K562 (cell line): ENCODE measurements around the gene PRKG1. TPM values are rescaled to one million over a fixed set of nuclear protein-coding genes. Genes with fewer than 3 reads are reported as not detected.

Experiments
- ATAC-seq: fragments of 200-7000 bp; cut with Tn5 transposase; 3 replicates; pipeline ENCODE4 v1.9.1; 2020; ENCODE audit warnings: moderate library complexity
- BruUV-seq: library from RNA; stranded (reverse); fragments of 400-500 nt; replicated peaks from 2 replicates; lab custom pipeline; 2021; lab: Mats Ljungman, UMichigan
- CTCF ChIA-PET: fragments of 300-600 bp; formaldehyde crosslinking; extraction: SDS; loops from one replicate; lab custom pipeline; 2021; ENCODE audit warnings: low intra/inter-chr PET ratio; lab: Yijun Ruan, JAX
- POLR2A ChIA-PET: fragments of 300-600, 350-650 bp; sonication (Branson Sonifier 250); formaldehyde crosslinking; extraction: SDS; loops from one replicate; lab custom pipeline; 2021; ENCODE audit warnings: antibody characterized with exemption, inconsistent platforms; lab: Yijun Ruan, JAX
- DNase-seq, 4 experiments: peaks; one replicate each; pipeline versions ENCODE4 v3.0.0 to v3.0.0-alpha.2; 2011 to 2018; ENCODE audit warnings: low spot score in 3 of 4, mixed read lengths in 3 of 4; ENCODE audit errors: extremely low read depth in 1 of 4
- FAIRE-seq: peaks from 2 replicates; lab custom pipeline; 2011; peaks lifted over from hg19 to GRCh38; lab: Jason Lieb, UNC
- H2AFZ ChIP-seq: 2 replicates; pipeline ENCODE4 v1.6.0; 2011; ENCODE audit warnings: low read depth, low read length, control low read depth, inconsistent platforms
- H3K27ac ChIP-seq: fragments of 200-600 bp; 3 replicates; pipeline ENCODE4 v1.8.0; 2011; ENCODE audit warnings: low read depth, mild to moderate bottlenecking, control low read depth, inconsistent platforms, low read length, moderate library complexity, mixed read lengths; ENCODE audit errors: extremely low read depth
- H3K27me3 ChIP-seq, 2 experiments: fragments of 300-600 bp in 1 of 2; 2 replicates in 1 of 2; 3 replicates in 1 of 2; pipeline versions ENCODE4 v1.6.0 to v1.8.0; 2011; ENCODE audit warnings: inconsistent platforms in 2 of 2, low read length in 2 of 2, mild to moderate bottlenecking in 1 of 2, mixed read lengths in 1 of 2, moderate library complexity in 1 of 2; ENCODE audit not compliant: control insufficient read depth in 2 of 2, insufficient read depth in 2 of 2
- H3K36me3 ChIP-seq: fragments of 300-600 bp; 3 replicates; pipeline ENCODE4 v1.8.0; 2011; ENCODE audit warnings: mild to moderate bottlenecking, low read length, inconsistent platforms; ENCODE audit not compliant: control insufficient read depth, insufficient read depth
- H3K4me1 ChIP-seq, 2 experiments: fragments of 200-600 bp in 1 of 2; replicated peaks in 1 of 2; 2 replicates in 1 of 2; 3 replicates in 1 of 2; pipeline versions ENCODE4 v1.5.1 to v1.8.0; 2011; ENCODE audit warnings: inconsistent platforms in 2 of 2, low read length in 2 of 2, mild to moderate bottlenecking in 1 of 2, mixed read lengths in 1 of 2, moderate library complexity in 1 of 2; ENCODE audit not compliant: control insufficient read depth in 2 of 2, insufficient read depth in 2 of 2
- H3K4me2 ChIP-seq: 2 replicates; pipeline ENCODE4 v1.6.1; 2011; ENCODE audit warnings: low read length, control low read depth, inconsistent platforms, mixed read lengths; ENCODE audit not compliant: insufficient read depth
- H3K4me3 ChIP-seq: fragments of 200-600 bp; sonication (generic), shearing (Covaris generic); 2 replicates; pipeline ENCODE4 v1.5.1; 2016; ENCODE audit warnings: control low read depth, inconsistent platforms
- H3K79me2 ChIP-seq: fragments of 200-600 bp; 3 replicates; pipeline ENCODE4 v1.8.0; 2011; ENCODE audit warnings: low read length, inconsistent platforms; ENCODE audit not compliant: control insufficient read depth, insufficient read depth
- H3K9ac ChIP-seq, 2 experiments: 2 replicates each; pipeline versions ENCODE4 v1.6.0 to v1.6.1; 2011; ENCODE audit warnings: low read depth in 2 of 2, low read length in 2 of 2, control low read depth in 1 of 2, inconsistent platforms in 1 of 2, mild to moderate bottlenecking in 1 of 2, mixed read lengths in 1 of 2; ENCODE audit not compliant: insufficient read depth in 1 of 2
- H3K9me1 ChIP-seq: one replicate; pipeline ENCODE4 v1.6.0; 2011; ENCODE audit warnings: inconsistent platforms, mild to moderate bottlenecking, low read length, moderate library complexity; ENCODE audit not compliant: control insufficient read depth, insufficient read depth
- H3K9me3 ChIP-seq: replicated peaks from 2 replicates; pipeline ENCODE4 v1.5.1; 2011; ENCODE audit warnings: low read depth, low read length, inconsistent platforms; ENCODE audit not compliant: control insufficient read depth, insufficient read depth
- H4K20me1 ChIP-seq: replicated peaks from 2 replicates; pipeline ENCODE4 v1.6.1; 2011; ENCODE audit warnings: low read length, inconsistent platforms, mixed read lengths; ENCODE audit not compliant: control insufficient read depth, insufficient read depth
- ATF1 ChIP-seq, 2 experiments: fragments of 450-650 bp in 1 of 2; IDR thresholded peaks; 2 replicates each; pipeline ENCODE4 v1.6.1; 2016; ENCODE audit warnings: missing compliant biosample characterization in 1 of 2, missing genetic modification characterization in 1 of 2
- ATF7 ChIP-seq: fragments of 450-650 bp; IDR thresholded peaks from 2 replicates; pipeline ENCODE4 v1.7.1; 2014; ENCODE audit warnings: mild to moderate bottlenecking, moderate library complexity
- CBFA2T3 ChIP-seq: fragments of 450-650 bp; IDR thresholded peaks from 2 replicates; pipeline ENCODE4 v1.6.1; 2017
- CHD4 ChIP-seq: fragments of 200-600 bp; sonication (generic); IDR thresholded peaks from 3 replicates; pipeline ENCODE4 v1.6.1; 2012; ENCODE audit warnings: low read depth, mild to moderate bottlenecking, mixed read lengths, low read length, inconsistent platforms; ENCODE audit not compliant: insufficient read depth, insufficient replicate concordance, poor library complexity, severe bottlenecking
- DLX4 ChIP-seq: fragments of 250-450 bp; sonication (Bioruptor Pico); IDR thresholded peaks from 2 replicates; pipeline ENCODE4 v1.6.1; 2021; ENCODE audit warnings: mild to moderate bottlenecking
- HINFP ChIP-seq: fragments of 450-650 bp; conservative IDR thresholded peaks from 2 replicates; pipeline ENCODE4 v1.6.1; 2016; ENCODE audit warnings: missing genetic modification characterization, low read depth, mild to moderate bottlenecking, control low read depth, missing compliant biosample characterization
- JUN ChIP-seq, 2 experiments: sonication (generic) in 1 of 2; formaldehyde crosslinking in 1 of 2; IDR thresholded peaks; 2 replicates each; pipeline versions ENCODE4 v1.6.1 to v1.8.0; 2012 to 2022; ENCODE audit warnings: borderline replicate concordance in 2 of 2, mild to moderate bottlenecking in 2 of 2, improper control_type of control experiment in 1 of 2, low read depth in 1 of 2, low read length in 1 of 2, missing genetic modification reagents in 1 of 2
- MXD1 ChIP-seq: fragments of 250-450 bp; sonication (Bioruptor Pico); IDR thresholded peaks from 2 replicates; pipeline ENCODE4 v1.8.0; 2021; ENCODE audit warnings: borderline replicate concordance, mild to moderate bottlenecking, moderate library complexity; ENCODE audit not compliant: poor library complexity, severe bottlenecking
- PHF21A ChIP-seq: fragments of 450-650 bp; IDR thresholded peaks from 2 replicates; pipeline ENCODE4 v1.6.1; 2017; ENCODE audit warnings: low read depth, borderline replicate concordance
- RBM25 ChIP-seq: fragments of 200-400 bp; formaldehyde crosslinking; IDR thresholded peaks from 2 replicates; pipeline ENCODE4 v1.6.1; 2018; ENCODE audit warnings: low read length, low read depth, moderate library complexity; ENCODE audit not compliant: severe bottlenecking
- RFX1 ChIP-seq: fragments of 450-650 bp; IDR thresholded peaks from 2 replicates; pipeline ENCODE4 v1.6.1; 2016; ENCODE audit warnings: mild to moderate bottlenecking, moderate library complexity
- TEAD2 ChIP-seq: fragments of 450-650 bp; IDR thresholded peaks from 2 replicates; pipeline ENCODE4 v1.6.1; 2016; ENCODE audit warnings: missing genetic modification characterization, control low read depth, missing compliant biosample characterization
- XRCC5 ChIP-seq: fragments of 200-400 bp; formaldehyde crosslinking; IDR thresholded peaks from 2 replicates; pipeline ENCODE4 v1.6.1; 2017; ENCODE audit warnings: low read depth, mild to moderate bottlenecking, low read length
- ZFP91 ChIP-seq: sonication (generic); formaldehyde crosslinking; IDR thresholded peaks from 2 replicates; pipeline ENCODE4 v1.8.0; 2022; ENCODE audit warnings: mild to moderate bottlenecking, missing genetic modification reagents
- ZNF277 ChIP-seq: fragments of 250-450 bp; sonication (Bioruptor Pico); IDR thresholded peaks from 2 replicates; pipeline ENCODE4 v1.8.0; 2022; ENCODE audit warnings: inconsistent platforms, mild to moderate bottlenecking, moderate library complexity, borderline replicate concordance
- WGBS: fragments of 100-300 bp; shearing (Covaris generic); methylation state at CpG from one replicate; pipeline ENCODE4 v1.1.6; 2016; ENCODE audit warnings: low coverage, mixed read lengths; ENCODE audit not compliant: insufficient coverage; ENCODE audit errors: missing lambda C conversion rate; 5-methylcytosine and 5-hydroxymethylcytosine counted together
- in situ Hi-C: fragments of 300-500 bp; cut with MboI; formaldehyde crosslinking; loops from 4 replicates; pipeline ENCODE4 v1.15.0; 2018; ENCODE audit warnings: inconsistent platforms, mixed read lengths
- intact Hi-C: fragments of 100-400 bp; cut with micrococcal nuclease; formaldehyde crosslinking; loops from 2 replicates; pipeline ENCODE4 v1.14.2; 2022
- polyA plus RNA-seq, 8 experiments: library from polyadenylated mRNA; depleted of rRNA in 4 of 8; stranded (reverse) in 5 of 8; unstranded in 3 of 8; fragments of >200 nt; fragmentation: Nextera tagmentation in 2 of 8; fragmentation: Illumina TruSeq in 1 of 8; extraction: Ambion mirVana in 2 of 8; extraction: Trizol in 1 of 8; gene quantifications; 2 replicates each; pipeline versions ENCODE4 v1.2.1 to v1.2.3, GENCODE V29; 2011 to 2014; ENCODE audit warnings: inconsistent platforms in 1 of 8, missing spikeins in 1 of 8
- total RNA-seq, 7 experiments: library from RNA; depleted of rRNA in 6 of 7; stranded (reverse); fragments of >200 nt in 6 of 7; fragmentation: Illumina TruSeq in 2 of 7; extraction: Trizol in 2 of 7; gene quantifications; 2 replicates each; pipeline versions ENCODE4 v1.2.1 to v1.2.3, GENCODE V29; 2011 to 2021; ENCODE audit warnings: low replicate concordance in 1 of 7

PRKG1 gene
- total and polyA plus RNA-seq, 9 of the 15 experiments (the other 6 are each of a cell fraction or from before 2014, with no cell fraction given) = 0.22 TPM; not detected in 8

GRCh38 chr10:51342381-51342780 is 268.1 kb downstream of the PRKG1 start (continued):
- TF ChIP-seq DLX4 (CRISPR knock-in tag) = no peak
- no peak for TF ChIP-seq RFX1
- no peak for TF ChIP-seq XRCC5

GRCh38 chr10:51343391-51343790 is 269.1 kb downstream of the PRKG1 start:
- Histone ChIP-seq H3K4me2 (no peak overlapping the region), H3K4me1 (no peaks in the 10 kb centered on the region), H3K9ac (no peak overlapping the region), H3K36me3 (no peaks in the 10 kb centered on the region), H3K4me3 (no peak overlapping the region), H3K27ac (no peak overlapping the region), H2AFZ (no peak overlapping the region), H3K9me1 (no peaks in the 10 kb centered on the region), H4K20me1 (no peaks in the 10 kb centered on the region), H3K9me3 (no peaks in the 10 kb centered on the region), H3K27me3 (no peaks in the 10 kb centered on the region), H3K79me2 (no peaks in the 10 kb centered on the region)
- no TSS peak for BruUV-seq
- 0% methylated on average over 1 of the region's 1 CpG for WGBS
- intact Hi-C loops (no loop called here), in situ Hi-C loops (no loop called here)
- POLR2A ChIA-PET = interaction anchor here (0.7 kb wide), 1 partner anchor 405 kb away, joined by 3 read pairs; no protein-coding TSS in a partner anchor
- ATAC-seq = no peak
- CTCF ChIA-PET = no interaction called here
- no peak for DNase-seq
- FAIRE-seq = no peak
- TF ChIP-seq ATF1 (CRISPR knock-in tag; IDR thresholded peaks at IDR 0.05) (no peak), ATF1 (tag; IDR thresholded peaks at IDR 0.05) (no peak), RBM25 (no peak), ATF7 (no peak), TEAD2 (tag) (no peak), PHF21A (no peak), CHD4 (no peak), MXD1 (no peak), ZNF277 (CRISPR knock-in tag) (no peak), HINFP (tag) (no peak), JUN (IDR thresholded peaks at IDR 0.05; ENCODE audit: borderline replicate concordance, low read depth, low read length) (no peak), JUN (CRISPR knock-in tag; IDR thresholded peaks at IDR 0.05; ENCODE audit: borderline replicate concordance) (no peak), ZFP91 (no peak), CBFA2T3 (no peak)
